Ishikawa (cell line): ENCODE data around the gene PCID2.

Source experiments
- CEBPB ChIP-seq: IDR thresholded peaks from 2 replicates; pipeline ENCODE4 v1.6.1; 2012
- EP300 ChIP-seq: IDR thresholded peaks from 2 replicates; pipeline ENCODE4 v1.6.1; 2012; ENCODE audit warnings: borderline replicate concordance
- NFIC ChIP-seq: IDR thresholded peaks from 2 replicates; pipeline ENCODE4 v1.6.1; 2012
- RAD21 ChIP-seq: IDR thresholded peaks from 2 replicates; pipeline ENCODE4 v1.6.1; 2012; ENCODE audit warnings: low read depth
- ZBTB7A ChIP-seq: IDR thresholded peaks from 2 replicates; pipeline ENCODE4 v1.6.1; 2012; ENCODE audit warnings: low read depth
- TF ChIP-seq, protein P1 (sequence below): IDR thresholded peaks from 2 replicates; pipeline ENCODE4 v1.6.1; 2012; ENCODE audit warnings: low read depth, mild to moderate bottlenecking

DNA sequence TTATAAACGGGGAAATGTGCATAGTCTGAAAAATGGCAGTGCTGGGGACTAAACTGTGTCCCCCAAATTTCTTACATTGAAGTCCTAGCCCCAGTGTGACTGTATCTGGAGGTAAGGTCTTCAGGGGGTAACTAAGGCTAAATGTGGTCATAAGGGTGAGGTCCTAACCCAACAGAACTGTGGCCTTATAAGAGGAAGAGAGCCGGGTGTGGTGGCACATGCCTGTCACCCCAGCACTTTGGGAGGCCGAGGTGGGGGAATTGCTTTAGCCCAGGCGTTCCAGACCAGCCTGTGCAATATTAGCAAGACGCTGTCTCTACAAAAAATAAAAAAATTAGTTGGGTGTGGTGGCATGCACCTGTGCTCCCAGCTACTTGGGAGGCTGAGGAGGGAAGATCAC lies 32.2 kb downstream of the PCID2 start:
- TF ChIP-seq CEBPB: no peak
- TF ChIP-seq, protein P1, sequence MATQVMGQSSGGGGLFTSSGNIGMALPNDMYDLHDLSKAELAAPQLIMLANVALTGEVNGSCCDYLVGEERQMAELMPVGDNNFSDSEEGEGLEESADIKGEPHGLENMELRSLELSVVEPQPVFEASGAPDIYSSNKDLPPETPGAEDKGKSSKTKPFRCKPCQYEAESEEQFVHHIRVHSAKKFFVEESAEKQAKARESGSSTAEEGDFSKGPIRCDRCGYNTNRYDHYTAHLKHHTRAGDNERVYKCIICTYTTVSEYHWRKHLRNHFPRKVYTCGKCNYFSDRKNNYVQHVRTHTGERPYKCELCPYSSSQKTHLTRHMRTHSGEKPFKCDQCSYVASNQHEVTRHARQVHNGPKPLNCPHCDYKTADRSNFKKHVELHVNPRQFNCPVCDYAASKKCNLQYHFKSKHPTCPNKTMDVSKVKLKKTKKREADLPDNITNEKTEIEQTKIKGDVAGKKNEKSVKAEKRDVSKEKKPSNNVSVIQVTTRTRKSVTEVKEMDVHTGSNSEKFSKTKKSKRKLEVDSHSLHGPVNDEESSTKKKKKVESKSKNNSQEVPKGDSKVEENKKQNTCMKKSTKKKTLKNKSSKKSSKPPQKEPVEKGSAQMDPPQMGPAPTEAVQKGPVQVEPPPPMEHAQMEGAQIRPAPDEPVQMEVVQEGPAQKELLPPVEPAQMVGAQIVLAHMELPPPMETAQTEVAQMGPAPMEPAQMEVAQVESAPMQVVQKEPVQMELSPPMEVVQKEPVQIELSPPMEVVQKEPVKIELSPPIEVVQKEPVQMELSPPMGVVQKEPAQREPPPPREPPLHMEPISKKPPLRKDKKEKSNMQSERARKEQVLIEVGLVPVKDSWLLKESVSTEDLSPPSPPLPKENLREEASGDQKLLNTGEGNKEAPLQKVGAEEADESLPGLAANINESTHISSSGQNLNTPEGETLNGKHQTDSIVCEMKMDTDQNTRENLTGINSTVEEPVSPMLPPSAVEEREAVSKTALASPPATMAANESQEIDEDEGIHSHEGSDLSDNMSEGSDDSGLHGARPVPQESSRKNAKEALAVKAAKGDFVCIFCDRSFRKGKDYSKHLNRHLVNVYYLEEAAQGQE: no peak
- no peak for TF ChIP-seq NFIC
- no peak for TF ChIP-seq ZBTB7A
- TF ChIP-seq EP300: no peak
- TF ChIP-seq RAD21: no peak
